ENCODE data around the gene TK1. TPM values are rescaled to one million over a fixed set of nuclear protein-coding genes. Genes with fewer than 3 reads are reported as not detected.

The TK1 gene
- total and polyA plus RNA-seq, 9 donors = 0.35 to 4.9 (median 1.4) TPM

DNA sequence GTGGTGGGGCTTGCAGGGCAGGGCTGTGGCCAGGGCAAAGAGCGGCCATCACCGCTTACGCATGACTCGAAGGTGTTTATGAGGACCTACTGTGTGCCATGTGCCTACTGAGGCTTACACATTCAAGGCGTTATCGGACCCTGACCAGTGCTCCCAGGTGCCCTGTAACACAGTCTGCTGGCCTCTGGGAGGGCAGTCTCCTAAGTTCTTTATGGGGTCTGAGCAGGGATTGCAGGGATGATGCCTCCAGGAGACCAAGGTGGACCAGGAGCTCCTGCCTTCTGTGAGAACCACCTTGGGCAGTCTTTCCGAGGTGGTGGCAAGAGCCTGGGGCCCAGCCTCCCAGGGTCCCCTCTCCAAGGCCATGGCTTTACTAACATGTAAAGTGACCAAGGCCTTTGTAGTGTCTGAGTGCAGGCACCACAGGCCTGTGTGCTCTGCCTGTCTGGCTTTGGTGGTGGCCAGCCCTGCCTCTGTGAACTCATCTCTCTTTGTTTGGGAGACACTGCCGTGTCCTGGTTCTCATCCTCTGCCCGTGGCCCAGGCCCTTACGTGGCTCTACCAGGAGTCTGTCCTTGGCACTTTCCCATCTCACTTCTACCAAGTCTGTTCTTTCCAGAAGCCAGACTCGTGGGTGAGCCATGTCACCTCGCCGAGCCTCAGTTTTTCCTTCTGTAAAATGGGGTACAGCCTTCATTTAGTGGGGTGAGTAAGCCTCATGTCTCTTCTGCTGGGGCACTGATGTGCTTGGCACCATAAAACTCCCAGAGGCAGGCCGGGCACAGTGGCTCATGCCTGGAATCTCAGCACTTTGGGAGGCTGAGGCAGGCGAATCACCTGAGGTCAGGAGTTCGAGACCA is 21.9 kb downstream of the TK1 start:
- H3K4me1 ChIP-seq (ENCODE audit: insufficient read depth) = peaks cover 5% of the 10 kb centered on the region
- H3K9me3 ChIP-seq = no peaks in the 10 kb centered on the region
- no peaks in the 10 kb centered on the region for H3K27me3 ChIP-seq
- TF ChIP-seq POLR2A (IDR thresholded peaks at IDR 0.05) (no peak), EP300 (IDR thresholded peaks at IDR 0.05) (no peak)
- TF ChIP-seq, protein P1, sequence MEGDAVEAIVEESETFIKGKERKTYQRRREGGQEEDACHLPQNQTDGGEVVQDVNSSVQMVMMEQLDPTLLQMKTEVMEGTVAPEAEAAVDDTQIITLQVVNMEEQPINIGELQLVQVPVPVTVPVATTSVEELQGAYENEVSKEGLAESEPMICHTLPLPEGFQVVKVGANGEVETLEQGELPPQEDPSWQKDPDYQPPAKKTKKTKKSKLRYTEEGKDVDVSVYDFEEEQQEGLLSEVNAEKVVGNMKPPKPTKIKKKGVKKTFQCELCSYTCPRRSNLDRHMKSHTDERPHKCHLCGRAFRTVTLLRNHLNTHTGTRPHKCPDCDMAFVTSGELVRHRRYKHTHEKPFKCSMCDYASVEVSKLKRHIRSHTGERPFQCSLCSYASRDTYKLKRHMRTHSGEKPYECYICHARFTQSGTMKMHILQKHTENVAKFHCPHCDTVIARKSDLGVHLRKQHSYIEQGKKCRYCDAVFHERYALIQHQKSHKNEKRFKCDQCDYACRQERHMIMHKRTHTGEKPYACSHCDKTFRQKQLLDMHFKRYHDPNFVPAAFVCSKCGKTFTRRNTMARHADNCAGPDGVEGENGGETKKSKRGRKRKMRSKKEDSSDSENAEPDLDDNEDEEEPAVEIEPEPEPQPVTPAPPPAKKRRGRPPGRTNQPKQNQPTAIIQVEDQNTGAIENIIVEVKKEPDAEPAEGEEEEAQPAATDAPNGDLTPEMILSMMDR (IDR thresholded peaks at IDR 0.05) = no peak
- H3K36me3 ChIP-seq = no peaks in the 10 kb centered on the region
- WGBS, 3 donors = 84 to 97% (median 88%) methylated on average over 16 of the region's 16 CpGs
- H3K4me3 ChIP-seq = no peak overlapping the region
- DNase-seq = no peak
- no peak overlapping the region for H3K27ac ChIP-seq
- intact Hi-C loops (cut with DNase I) = no loop called here

DNA sequence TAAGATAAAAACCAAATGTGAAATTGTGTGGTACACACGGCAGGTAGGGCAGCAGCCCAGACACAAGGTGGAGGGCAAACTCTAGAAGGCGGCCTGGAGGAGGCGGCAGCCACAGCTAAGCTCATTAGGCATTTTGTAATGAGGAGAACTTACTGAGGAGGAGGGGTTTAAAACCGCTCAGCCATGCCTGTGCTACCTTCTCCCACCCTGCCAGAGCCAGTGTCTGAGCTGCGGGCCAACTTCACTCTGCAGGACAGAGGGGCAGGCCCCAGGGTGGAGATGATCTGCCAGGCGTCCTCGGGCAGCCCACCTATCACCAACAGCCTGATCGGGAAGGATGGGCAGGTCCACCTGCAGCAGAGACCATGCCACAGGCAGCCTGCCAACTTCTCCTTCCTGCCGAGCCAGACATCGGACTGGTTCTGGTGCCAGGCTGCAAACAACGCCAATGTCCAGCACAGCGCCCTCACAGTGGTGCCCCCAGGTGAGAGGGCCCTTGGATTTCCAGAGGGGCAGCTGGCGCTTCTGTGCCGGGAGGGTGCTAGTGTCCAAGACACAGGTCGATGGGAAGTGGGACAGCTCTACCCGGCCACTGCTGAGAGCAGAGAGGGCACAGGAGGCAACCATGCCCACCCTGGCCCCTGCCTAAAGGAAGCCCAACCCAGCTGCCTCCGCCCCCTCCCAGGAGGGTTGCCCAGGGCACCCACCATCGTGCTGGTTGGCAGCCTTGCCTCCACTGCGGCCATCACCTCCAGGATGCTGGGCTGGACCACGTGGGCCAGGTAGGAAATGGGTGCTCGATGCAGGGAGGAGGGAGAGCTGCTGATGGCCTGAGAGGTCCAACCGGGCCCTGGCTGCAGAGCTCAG is 22.7 kb downstream of the TK1 start:
- Histone ChIP-seq H3K36me3 (no peaks in the 10 kb centered on the region), H3K4me1 (ENCODE audit: insufficient read depth) (no peaks in the 10 kb centered on the region), H3K4me3 (no peak overlapping the region), H3K9me3 (no peaks in the 10 kb centered on the region), H3K27ac (no peak overlapping the region), H3K27me3 (no peaks in the 10 kb centered on the region)
- no peak for DNase-seq
- WGBS, 3 donors = 76 to 77% (median 76%) methylated on average over 21 to 22 of the region's 22 CpGs
- TF ChIP-seq EP300 (IDR thresholded peaks at IDR 0.05) = no peak
- TF ChIP-seq, protein P1 (IDR thresholded peaks at IDR 0.05) = no peak
- TF ChIP-seq POLR2A (IDR thresholded peaks at IDR 0.05) = no peak
- intact Hi-C loops (cut with DNase I) = no loop called here

DNA sequence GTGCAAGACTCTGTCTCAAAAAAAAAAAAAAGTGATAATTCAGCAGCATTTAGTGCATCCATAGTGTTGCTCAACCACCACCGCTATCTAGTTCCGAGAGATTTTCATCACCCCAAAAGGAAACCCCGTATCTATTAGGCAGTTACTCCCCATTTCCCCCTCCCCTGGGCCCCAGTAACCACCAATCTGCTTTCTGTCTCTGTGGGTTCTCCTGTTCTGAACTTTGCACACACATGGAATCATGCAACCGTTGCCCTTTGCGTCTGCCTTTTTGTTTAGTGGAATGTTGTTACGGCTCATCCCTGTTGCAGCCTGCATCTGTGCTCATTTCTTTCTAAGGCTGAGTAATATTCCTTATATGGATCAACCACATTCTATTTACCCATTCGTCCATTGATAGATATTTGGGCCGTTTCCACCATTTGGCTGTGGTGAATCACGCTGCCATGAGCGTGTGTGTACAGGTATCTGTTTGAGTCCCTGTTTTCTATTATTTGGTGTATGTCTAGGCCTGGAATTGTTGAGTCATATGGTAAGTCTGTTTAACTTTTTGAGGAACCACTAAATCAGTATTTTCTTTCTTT is 27.2 kb downstream of the TK1 start:
- DNase-seq = no peak
- Histone ChIP-seq H3K9me3 (no peaks in the 10 kb centered on the region), H3K4me1 (ENCODE audit: insufficient read depth) (no peaks in the 10 kb centered on the region), H3K4me3 (no peak overlapping the region), H3K27ac (no peak overlapping the region), H3K27me3 (no peaks in the 10 kb centered on the region), H3K36me3 (no peaks in the 10 kb centered on the region)
- 45 to 70% (median 63%) methylated on average over 10 of the region's 10 CpGs for WGBS, 3 donors
- TF ChIP-seq POLR2A (IDR thresholded peaks at IDR 0.05) = no peak
- TF ChIP-seq, protein P1 (IDR thresholded peaks at IDR 0.05) = no peak
- TF ChIP-seq EP300 (IDR thresholded peaks at IDR 0.05) = no peak
- intact Hi-C loops (cut with DNase I) = no loop called here

All from ovary (tissue), 9 donors.